ENCODE measurements around the gene BACH2.

BACH2 gene

GRCh38 chr6:90127595-90127994 lies 169.0 kb downstream of the BACH2 start:
- no peaks in the 10 kb centered on the region for H3K9me3 ChIP-seq (ENCODE audit: insufficient read depth, low read length)
- H4K20me1 ChIP-seq (ENCODE audit: low read depth, low read length) = no peaks in the 10 kb centered on the region
- no peak overlapping the region for H3K4me3 ChIP-seq (ENCODE audit: insufficient read depth, low read length, poor library complexity, severe bottlenecking)
- no peaks in the 10 kb centered on the region for H3K9me2 ChIP-seq (replicated peaks; ENCODE audit: insufficient read depth, low read length)
- no peak for TF ChIP-seq EZH2phosphoT487 (conservative IDR thresholded peaks at IDR 0.05; ENCODE audit: low read length)
- TF ChIP-seq CTCF (IDR thresholded peaks at IDR 0.05; ENCODE audit: insufficient read depth, low read length, poor library complexity, severe bottlenecking) = no peak
- no peaks in the 10 kb centered on the region for H3F3A ChIP-seq (ENCODE audit: insufficient read depth)
- no peak overlapping the region for H2AFZ ChIP-seq (ENCODE audit: low read depth, low read length, severe bottlenecking)
- H3K79me2 ChIP-seq (ENCODE audit: insufficient read depth, low read length) = no peaks in the 10 kb centered on the region
- no peaks in the 10 kb centered on the region for H3K36me3 ChIP-seq (ENCODE audit: low read length)
- no peak overlapping the region for H3K4me2 ChIP-seq (ENCODE audit: low read depth, low read length, poor library complexity, severe bottlenecking)
- no peaks in the 10 kb centered on the region for H3K27me3 ChIP-seq (ENCODE audit: low read length)
- H3K9ac ChIP-seq (ENCODE audit: low read length) = no peak overlapping the region
- H3K27ac ChIP-seq (ENCODE audit: low read depth, low read length) = no peak overlapping the region

- Histone ChIP-seq H3K79me2 (ENCODE audit: insufficient read depth, low read length) (no peaks in the 10 kb centered on the region), H3K9ac (ENCODE audit: low read length) (no peak overlapping the region), H4K20me1 (ENCODE audit: low read depth, low read length) (no peaks in the 10 kb centered on the region), H3K27me3 (ENCODE audit: low read length) (no peaks in the 10 kb centered on the region), H3F3A (ENCODE audit: insufficient read depth) (no peaks in the 10 kb centered on the region), H3K27ac (ENCODE audit: low read depth, low read length) (no peak overlapping the region), H2AFZ (ENCODE audit: low read depth, low read length, severe bottlenecking) (no peak overlapping the region), H3K9me2 (replicated peaks; ENCODE audit: insufficient read depth, low read length) (no peaks in the 10 kb centered on the region), H3K4me2 (ENCODE audit: low read depth, low read length, poor library complexity, severe bottlenecking) (no peak overlapping the region), H3K36me3 (ENCODE audit: low read length) (no peaks in the 10 kb centered on the region), H3K4me3 (ENCODE audit: insufficient read depth, low read length, poor library complexity, severe bottlenecking) (no peak overlapping the region), H3K9me3 (ENCODE audit: insufficient read depth, low read length) (no peaks in the 10 kb centered on the region)
- TF ChIP-seq CTCF (IDR thresholded peaks at IDR 0.05; ENCODE audit: insufficient read depth, low read length, poor library complexity, severe bottlenecking) (no peak), EZH2phosphoT487 (conservative IDR thresholded peaks at IDR 0.05; ENCODE audit: low read length) (no peak)
These were observed 169.8 kb downstream of the BACH2 start for GRCh38 chr6:90126839-90127238.

- Histone ChIP-seq H3K79me2 (ENCODE audit: insufficient read depth, low read length) (no peaks in the 10 kb centered on the region), H3K36me3 (ENCODE audit: low read length) (no peaks in the 10 kb centered on the region), H3K4me2 (ENCODE audit: low read depth, low read length, poor library complexity, severe bottlenecking) (no peak overlapping the region), H3F3A (ENCODE audit: insufficient read depth) (no peaks in the 10 kb centered on the region), H2AFZ (ENCODE audit: low read depth, low read length, severe bottlenecking) (no peak overlapping the region), H4K20me1 (ENCODE audit: low read depth, low read length) (no peaks in the 10 kb centered on the region), H3K9me2 (replicated peaks; ENCODE audit: insufficient read depth, low read length) (no peaks in the 10 kb centered on the region), H3K27me3 (ENCODE audit: low read length) (no peaks in the 10 kb centered on the region), H3K9ac (ENCODE audit: low read length) (no peak overlapping the region), H3K9me3 (ENCODE audit: insufficient read depth, low read length) (no peaks in the 10 kb centered on the region), H3K4me3 (ENCODE audit: insufficient read depth, low read length, poor library complexity, severe bottlenecking) (no peak overlapping the region), H3K27ac (ENCODE audit: low read depth, low read length) (no peak overlapping the region)
- TF ChIP-seq EZH2phosphoT487 (conservative IDR thresholded peaks at IDR 0.05; ENCODE audit: low read length) = no peak
- TF ChIP-seq CTCF (IDR thresholded peaks at IDR 0.05; ENCODE audit: insufficient read depth, low read length, poor library complexity, severe bottlenecking) = no peak
These were observed 170.5 kb downstream of the BACH2 start for GRCh38 chr6:90126181-90126580.
